Subcutaneous abdominal adipose tissue (tissue), 5 donors: ENCODE data around the gene HEMK1.

Experiments used
- H3K27ac ChIP-seq: one replicate; pipeline ENCODE4 v1.7.0; 2013; ENCODE audit warnings: low read depth, mild to moderate bottlenecking, inconsistent platforms, low read length, moderate library complexity
- H3K27me3 ChIP-seq, 5 donors: one replicate each; pipeline ENCODE4 v1.7.0; 2013; ENCODE audit warnings: low read length in 5 of 5, inconsistent platforms in 1 of 5; ENCODE audit not compliant: control insufficient read depth in 5 of 5, insufficient read depth in 4 of 5
- H3K36me3 ChIP-seq, 5 donors: one replicate each; pipeline ENCODE4 v1.7.0; 2013; ENCODE audit warnings: low read length in 5 of 5; ENCODE audit not compliant: control insufficient read depth in 5 of 5, insufficient read depth in 5 of 5
- H3K4me1 ChIP-seq, 5 donors: one replicate each; pipeline ENCODE4 v1.7.0; 2013; ENCODE audit warnings: low read length in 5 of 5, mild to moderate bottlenecking in 3 of 5, moderate library complexity in 1 of 5; ENCODE audit not compliant: control insufficient read depth in 5 of 5, insufficient read depth in 5 of 5
- H3K4me3 ChIP-seq, 5 donors: one replicate each; pipeline ENCODE4 v1.7.0; 2013; ENCODE audit warnings: low read length in 5 of 5, low read depth in 1 of 5
- H3K9ac ChIP-seq, 5 donors: one replicate each; pipeline ENCODE4 v1.7.0; 2013; ENCODE audit warnings: low read length in 5 of 5, mild to moderate bottlenecking in 4 of 5, moderate library complexity in 3 of 5
- H3K9me3 ChIP-seq, 5 donors: one replicate each; pipeline ENCODE4 v1.7.0; 2013; ENCODE audit warnings: low read length in 5 of 5; ENCODE audit not compliant: control insufficient read depth in 5 of 5
- donor health status: healthy.
- donor health status: healthy.
- donor health status: healthy.
- donor health status: healthy.
- donor health status: healthy.

HEMK1 gene

DNA sequence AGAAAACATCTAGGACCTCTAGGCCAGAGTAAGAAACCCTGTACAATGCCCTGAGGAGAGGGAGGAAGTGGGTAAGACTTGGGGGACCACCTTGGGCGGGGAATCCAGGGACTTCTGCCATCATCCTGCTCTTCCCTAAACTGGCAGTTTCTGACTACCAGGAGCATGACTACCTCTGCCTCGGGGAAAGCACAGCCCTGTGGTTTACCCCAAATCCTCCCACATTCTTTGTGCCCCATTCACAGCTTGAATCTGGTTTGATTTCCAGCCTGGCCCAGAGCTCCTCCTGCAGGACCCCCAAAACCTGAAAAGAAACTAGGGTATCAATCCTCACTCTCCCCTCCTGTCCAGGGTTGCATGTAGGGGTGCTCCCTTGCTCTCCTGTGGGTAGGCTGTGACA is 6.5 kb upstream of the HEMK1 start:
- Histone ChIP-seq H3K9ac (no peak overlapping the region), H3K36me3 (peaks cover 0 to 10% (median 4%) of the 10 kb centered on the region in 5 donors), H3K27ac (no peak overlapping the region), H3K4me3 (no peak overlapping the region), H3K4me1 (peaks cover 4 to 15% (median 12%) of the 10 kb centered on the region in 5 donors), H3K9me3 (no peaks in the 10 kb centered on the region), H3K27me3 (no peaks in the 10 kb centered on the region)

DNA sequence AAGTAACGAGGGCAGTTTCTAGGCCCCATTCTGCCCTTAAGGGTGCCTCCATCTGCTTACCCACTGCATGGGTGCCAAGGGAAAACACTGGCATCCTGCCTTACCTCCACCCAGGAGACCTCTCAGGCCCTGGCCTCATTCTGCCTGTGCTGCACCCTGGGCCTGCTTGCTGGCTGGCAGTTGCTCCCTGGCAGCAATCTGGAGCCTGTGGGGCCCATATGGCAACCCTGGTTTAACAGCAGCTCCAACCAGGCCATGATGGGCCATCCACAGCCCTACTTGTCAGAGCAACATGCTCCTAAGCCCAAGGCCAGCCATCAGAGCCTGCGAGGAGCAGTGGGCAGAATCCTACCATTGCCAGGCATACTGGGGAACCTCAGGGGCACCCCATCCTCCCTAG is 5.5 kb upstream of the HEMK1 start:
- H3K27me3 ChIP-seq: no peaks in the 10 kb centered on the region
- no peak overlapping the region for H3K27ac ChIP-seq
- H3K9ac ChIP-seq: peak overlapping the region in 1 of 5 donors; percentile 3
- no peaks in the 10 kb centered on the region for H3K9me3 ChIP-seq
- H3K4me1 ChIP-seq: peaks cover 4 to 25% (median 22%) of the 10 kb centered on the region in 5 donors
- H3K36me3 ChIP-seq: peaks cover 0 to 7% (median 4%) of the 10 kb centered on the region in 5 donors
- H3K4me3 ChIP-seq: no peak overlapping the region

DNA sequence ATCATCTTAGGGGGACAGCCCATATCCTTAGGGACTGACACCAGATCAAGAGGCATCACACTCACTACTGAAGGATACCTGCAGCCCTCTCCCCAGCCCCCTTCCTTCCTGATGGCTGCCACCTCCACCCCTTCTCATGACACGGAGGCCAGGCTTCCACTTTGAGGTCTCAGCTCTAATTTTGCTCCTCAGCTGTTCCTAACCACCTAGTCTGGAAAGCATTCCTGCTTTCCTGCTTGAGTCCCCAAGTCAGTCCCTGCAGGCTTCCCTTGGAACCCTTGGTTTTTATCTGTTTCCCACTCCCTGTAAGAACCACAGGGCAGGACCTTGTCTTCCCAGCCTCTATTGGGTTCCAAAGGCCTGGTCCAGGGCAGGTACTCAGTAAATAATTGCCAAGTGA is 5.0 kb upstream of the HEMK1 start:
- Histone ChIP-seq H3K9me3 (no peaks in the 10 kb centered on the region), H3K36me3 (peaks cover 0 to 5% (median 4%) of the 10 kb centered on the region in 5 donors), H3K27ac (no peak overlapping the region), H3K4me3 (no peak overlapping the region), H3K4me1 (peaks cover 4 to 28% (median 23%) of the 10 kb centered on the region in 5 donors), H3K27me3 (no peaks in the 10 kb centered on the region), H3K9ac (no peak overlapping the region)

DNA sequence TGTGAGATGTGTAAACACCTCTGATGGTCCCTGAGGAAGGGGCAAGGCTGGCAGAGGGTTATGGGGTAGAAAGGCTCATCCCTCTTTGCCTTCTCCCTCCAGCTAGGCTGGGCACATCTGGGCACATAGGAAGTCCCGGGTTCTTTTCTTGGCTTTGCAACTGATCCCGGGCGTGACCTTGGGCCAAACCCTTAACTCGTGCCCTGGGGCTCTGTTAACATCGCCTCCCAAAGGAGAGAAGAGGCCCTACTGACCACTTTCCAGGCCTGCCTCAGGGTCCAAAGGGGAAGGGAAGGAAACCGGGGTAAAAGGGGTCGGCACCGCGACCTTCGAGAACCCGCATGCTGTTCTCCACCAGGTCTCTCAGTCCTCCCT is 2.3 kb upstream of the HEMK1 start:
- Histone ChIP-seq H3K27ac (peak overlapping the region; percentile 23), H3K27me3 (no peaks in the 10 kb centered on the region), H3K4me3 (peak overlapping the region; percentile 52 to 81 (median 69)), H3K9me3 (no peaks in the 10 kb centered on the region), H3K4me1 (peaks cover 4 to 42% (median 38%) of the 10 kb centered on the region in 5 donors), H3K9ac (peak overlapping the region in 4 of 5 donors; percentile 63 to 84 (median 75)), H3K36me3 (peaks cover 0 to 9% (median 0%) of the 10 kb centered on the region in 5 donors)

DNA sequence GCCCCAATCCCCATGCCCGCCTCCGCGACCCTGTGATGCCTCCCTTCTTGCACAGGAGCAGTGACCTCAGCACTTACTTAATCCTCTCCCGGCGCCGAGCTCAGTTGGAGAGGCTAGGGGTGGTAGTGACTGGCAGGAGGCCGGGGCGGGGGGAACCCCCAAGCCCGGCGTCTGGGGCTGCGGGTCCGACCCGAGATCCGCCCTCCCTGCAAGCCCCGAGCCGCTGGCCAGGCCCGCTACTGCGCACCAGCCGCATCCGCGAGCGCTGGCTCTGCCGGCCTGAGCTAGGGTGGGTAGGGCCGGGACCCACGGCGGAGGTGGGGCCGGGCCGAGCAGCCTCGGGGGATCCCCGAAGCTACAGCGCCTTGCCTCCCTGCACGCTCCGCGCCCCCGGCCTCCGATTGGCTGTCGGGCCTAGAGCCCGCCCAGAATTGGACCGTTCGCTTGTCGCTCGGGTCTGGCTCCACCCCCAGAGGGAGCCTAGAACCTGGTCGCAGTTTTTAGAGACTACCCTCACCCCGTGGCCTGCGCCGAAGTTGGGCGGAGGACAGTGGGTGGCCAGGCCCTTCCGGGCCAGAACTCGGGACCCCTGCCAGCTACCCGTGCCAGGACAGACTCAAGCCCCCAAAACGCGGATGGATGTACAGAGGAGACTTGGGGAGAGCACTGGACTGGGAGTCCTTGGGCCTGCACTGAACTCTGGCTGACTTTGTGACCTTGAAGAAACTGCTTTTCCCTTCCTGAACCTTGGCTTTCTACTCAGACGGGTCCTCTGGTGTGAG is 1.7 kb upstream of the HEMK1 start, which contains the start of gene C3orf18:
TSS of gene C3orf18 (minus strand) at position 362 of the 782 bp plus-strand sequence. CDS start 2,048 bp downstream, outside the sequence.
- Histone ChIP-seq H3K4me1 (peaks cover 6 to 48% (median 43%) of the 10 kb centered on the region in 5 donors), H3K4me3 (peak within 1 kb of the TSS; percentile 63 to 95 (median 81)), H3K9ac (peak within 1 kb of the TSS in 4 of 5 donors; percentile 70 to 84 (median 80)), H3K36me3 (peaks cover 0 to 11% (median 3%) of the 10 kb centered on the region in 5 donors), H3K27me3 (no peaks in the 10 kb centered on the region), H3K9me3 (no peaks in the 10 kb centered on the region), H3K27ac (peak within 1 kb of the TSS; percentile 81)

DNA sequence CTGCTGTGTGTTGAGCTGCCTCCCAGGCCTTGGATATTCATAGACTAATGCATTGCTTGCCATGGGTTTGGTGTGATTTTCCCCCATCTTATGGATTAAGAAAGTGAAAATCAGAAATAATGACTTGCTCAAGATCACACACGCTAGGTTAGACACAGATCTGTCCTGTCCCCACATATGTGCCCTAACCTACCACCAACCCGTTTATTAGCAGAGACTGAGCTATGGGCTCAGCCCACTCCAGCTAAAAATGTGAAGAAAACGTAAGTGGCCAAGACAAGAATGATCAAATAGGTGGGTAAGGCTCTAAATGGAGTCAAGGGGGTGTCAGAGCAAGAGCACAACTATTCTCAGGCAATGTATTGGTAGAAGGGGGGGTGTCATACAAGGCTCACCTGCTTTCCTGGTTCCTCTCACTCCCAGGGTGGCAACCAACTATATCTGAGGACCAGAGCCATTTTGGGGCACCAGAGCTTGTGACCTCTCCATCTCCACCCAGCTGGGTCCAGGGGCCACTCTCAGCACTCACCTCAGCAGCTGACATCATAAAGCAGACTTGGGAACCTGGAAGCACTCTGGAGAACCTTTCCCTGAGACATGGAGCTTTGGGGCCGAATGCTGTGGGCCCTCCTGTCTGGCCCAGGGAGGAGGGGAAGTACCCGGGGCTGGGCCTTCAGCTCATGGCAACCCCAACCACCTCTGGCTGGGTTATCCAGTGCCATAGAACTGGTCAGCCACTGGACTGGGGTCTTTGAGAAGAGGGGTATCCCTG is 1.4 kb downstream of the HEMK1 start:
- Histone ChIP-seq H3K36me3 (peaks cover 0 to 34% (median 15%) of the 10 kb centered on the region in 5 donors), H3K27ac (no peak overlapping the region), H3K9me3 (no peaks in the 10 kb centered on the region), H3K4me1 (peaks cover 6 to 51% (median 44%) of the 10 kb centered on the region in 5 donors), H3K27me3 (no peaks in the 10 kb centered on the region), H3K9ac (peak overlapping the region; percentile 12 to 80 (median 21)), H3K4me3 (peak overlapping the region in 1 of 5 donors; percentile 90)

DNA sequence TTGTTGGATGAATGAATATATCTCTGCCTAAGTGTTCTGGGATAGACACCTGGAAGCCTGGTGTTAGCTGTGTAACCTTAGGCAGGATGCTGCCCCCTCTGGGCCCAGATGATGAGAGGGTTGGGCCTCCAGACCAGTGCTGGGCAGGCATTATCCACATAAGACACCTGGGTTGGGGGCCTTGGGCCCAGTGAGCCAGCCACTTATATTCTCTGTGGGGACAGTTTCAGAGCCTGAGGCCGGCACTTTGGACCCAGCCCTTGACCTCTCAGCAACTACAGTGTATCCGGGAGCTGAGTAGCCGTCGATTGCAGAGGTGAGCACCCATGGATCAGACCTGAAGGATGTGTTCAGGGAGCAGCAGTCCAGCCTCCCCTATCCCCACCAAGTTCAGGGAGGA is 2.2 kb downstream of the HEMK1 start:
- no peak overlapping the region for H3K9ac ChIP-seq
- H3K4me1 ChIP-seq: peaks cover 6 to 49% (median 43%) of the 10 kb centered on the region in 5 donors
- no peak overlapping the region for H3K4me3 ChIP-seq
- no peaks in the 10 kb centered on the region for H3K9me3 ChIP-seq
- peaks cover 0 to 42% (median 22%) of the 10 kb centered on the region in 5 donors for H3K36me3 ChIP-seq
- no peaks in the 10 kb centered on the region for H3K27me3 ChIP-seq
- H3K27ac ChIP-seq: no peak overlapping the region

DNA sequence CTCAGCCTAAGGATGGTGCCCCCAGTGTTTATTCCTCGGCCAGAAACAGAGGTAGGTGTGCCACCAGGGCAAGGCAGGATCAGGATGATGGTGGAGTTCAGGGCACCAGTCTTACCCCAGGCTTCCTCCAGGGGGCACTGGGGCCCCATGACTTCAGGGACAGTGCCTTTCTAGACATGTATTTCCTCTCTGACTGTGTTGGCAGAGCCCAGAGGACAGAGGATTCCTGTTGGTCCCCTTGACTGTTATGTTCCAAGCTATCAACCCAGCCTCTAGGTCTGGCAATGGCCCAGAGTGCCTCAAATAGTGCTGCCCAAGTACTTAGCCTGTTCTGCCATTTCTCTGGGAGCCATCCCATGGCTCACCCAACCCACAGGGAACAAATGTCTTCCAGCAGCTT is 2.8 kb downstream of the HEMK1 start:
- peaks cover 2 to 42% (median 37%) of the 10 kb centered on the region in 5 donors for H3K4me1 ChIP-seq
- H3K27ac ChIP-seq: no peak overlapping the region
- H3K9me3 ChIP-seq: no peaks in the 10 kb centered on the region
- H3K27me3 ChIP-seq: no peaks in the 10 kb centered on the region
- peak overlapping the region in 1 of 5 donors; percentile 54 for H3K9ac ChIP-seq
- peaks cover 0 to 49% (median 28%) of the 10 kb centered on the region in 5 donors for H3K36me3 ChIP-seq
- H3K4me3 ChIP-seq: no peak overlapping the region

DNA sequence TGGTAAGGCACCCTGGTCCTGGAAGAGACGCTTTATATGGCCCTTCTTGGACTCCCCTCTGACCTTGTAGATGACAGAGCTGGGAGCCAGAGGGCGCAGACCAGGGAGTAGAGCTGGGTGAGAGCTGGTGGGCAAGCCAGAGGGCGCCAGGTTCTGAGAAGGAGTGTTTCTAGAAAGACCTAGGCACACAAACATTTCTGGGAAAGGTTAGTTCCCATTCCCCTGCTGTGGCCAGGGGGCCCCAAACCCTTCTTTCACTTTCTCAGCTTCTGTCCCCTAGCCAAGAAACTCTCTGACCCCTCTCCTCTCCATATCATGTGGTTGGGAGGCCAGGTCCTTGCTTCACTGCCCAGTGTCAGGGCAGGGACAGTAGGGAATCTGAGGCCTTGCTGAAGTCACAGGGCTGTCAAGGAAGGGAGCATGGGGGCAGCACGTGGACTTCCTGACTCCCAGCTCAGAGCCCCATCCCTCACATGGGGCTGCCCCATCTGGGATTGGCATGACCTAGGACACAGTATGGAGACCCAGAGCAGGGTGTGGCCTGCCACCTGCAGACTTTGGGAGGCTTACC is 3.6 kb downstream of the HEMK1 start:
- Histone ChIP-seq H3K9me3 (no peaks in the 10 kb centered on the region), H3K4me3 (no peak overlapping the region), H3K27me3 (no peaks in the 10 kb centered on the region), H3K36me3 (peaks cover 0 to 56% (median 36%) of the 10 kb centered on the region in 5 donors), H3K27ac (no peak overlapping the region), H3K9ac (no peak overlapping the region), H3K4me1 (peaks cover 2 to 37% (median 31%) of the 10 kb centered on the region in 5 donors)
